ENCODE data around the gene PATL1. TPM values are rescaled to one million over a fixed set of nuclear protein-coding genes. Genes with fewer than 3 reads are reported as not detected.

Gene PATL1, protein sequence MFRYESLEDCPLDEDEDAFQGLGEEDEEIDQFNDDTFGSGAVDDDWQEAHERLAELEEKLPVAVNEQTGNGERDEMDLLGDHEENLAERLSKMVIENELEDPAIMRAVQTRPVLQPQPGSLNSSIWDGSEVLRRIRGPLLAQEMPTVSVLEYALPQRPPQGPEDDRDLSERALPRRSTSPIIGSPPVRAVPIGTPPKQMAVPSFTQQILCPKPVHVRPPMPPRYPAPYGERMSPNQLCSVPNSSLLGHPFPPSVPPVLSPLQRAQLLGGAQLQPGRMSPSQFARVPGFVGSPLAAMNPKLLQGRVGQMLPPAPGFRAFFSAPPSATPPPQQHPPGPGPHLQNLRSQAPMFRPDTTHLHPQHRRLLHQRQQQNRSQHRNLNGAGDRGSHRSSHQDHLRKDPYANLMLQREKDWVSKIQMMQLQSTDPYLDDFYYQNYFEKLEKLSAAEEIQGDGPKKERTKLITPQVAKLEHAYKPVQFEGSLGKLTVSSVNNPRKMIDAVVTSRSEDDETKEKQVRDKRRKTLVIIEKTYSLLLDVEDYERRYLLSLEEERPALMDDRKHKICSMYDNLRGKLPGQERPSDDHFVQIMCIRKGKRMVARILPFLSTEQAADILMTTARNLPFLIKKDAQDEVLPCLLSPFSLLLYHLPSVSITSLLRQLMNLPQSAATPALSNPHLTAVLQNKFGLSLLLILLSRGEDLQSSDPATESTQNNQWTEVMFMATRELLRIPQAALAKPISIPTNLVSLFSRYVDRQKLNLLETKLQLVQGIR
- total RNA-seq: 8.5 and 9.5 TPM in 2 replicates

GRCh38 chr11:59668950-59669610 lies at the start of gene PATL1:
Gene PATL1 (minus strand): TSS chr11:59669037. CDS start chr11:59668895, 142 bp downstream.

DNA sequence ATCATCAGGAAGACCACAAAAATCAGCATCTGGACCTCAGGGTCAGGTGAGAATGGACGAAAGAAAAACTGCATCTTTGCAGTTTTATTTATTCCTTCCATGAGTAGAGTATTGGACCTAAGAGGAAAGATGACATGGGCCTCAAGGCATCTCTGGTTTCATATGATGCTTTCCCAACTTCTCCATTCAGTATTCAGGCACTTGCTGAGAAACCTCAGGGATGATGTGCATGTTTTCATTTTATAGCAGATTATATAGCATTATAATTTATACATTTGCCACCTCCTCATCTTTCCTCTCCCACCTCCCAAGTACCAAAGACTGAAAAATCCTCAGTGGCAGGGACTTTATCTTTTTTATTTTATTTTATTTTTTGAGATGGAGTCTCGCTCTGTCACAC lies 44.9 kb upstream of the PATL1 start, which contains the start of gene OR10V1:
Gene OR10V1, minus strand, starts transcription at position 101 of the 400 bp plus-strand sequence. Its CDS starts 0 bp downstream, at position 101.

GRCh38 chr11:59615637-59616395 lies 53.0 kb downstream of the PATL1 start, which contains the start of gene OSBP:
Gene OSBP (minus strand): TSS chr11:59615774. CDS start chr11:59615664, 110 bp downstream.

Other genes starting within 250 kb of the PATL1 start
- not detected in 2 replicates for gene OR5A2, start 242.6 kb downstream of the PATL1 start, total RNA-seq
- gene OR5A1, start 232.6 kb downstream of the PATL1 start, total RNA-seq: not detected in 2 replicates
- not detected in 2 replicates for gene OR4D6, start 212.1 kb downstream of the PATL1 start, total RNA-seq
- not detected in 2 replicates for gene OR4D10, start 195.7 kb downstream of the PATL1 start, total RNA-seq
- gene OR4D11, start 165.5 kb downstream of the PATL1 start, total RNA-seq: not detected in 2 replicates
- not detected in 2 replicates for gene OR4D9, start 157.5 kb downstream of the PATL1 start, total RNA-seq
- 15.8 and 23.1 TPM in 2 replicates for gene OSBP, start 53.3 kb downstream of the PATL1 start, total RNA-seq
- not detected in 2 replicates for gene OR10V1, start 44.8 kb upstream of the PATL1 start, total RNA-seq
- 12.7 and 17.8 TPM in 2 replicates for gene STX3, start 86.3 kb upstream of the PATL1 start, total RNA-seq
- gene MRPL16, start 141.7 kb upstream of the PATL1 start, total RNA-seq: 59.7 and 66.8 TPM in 2 replicates
- not detected in 2 replicates for gene CBLIF, start 176.5 kb upstream of the PATL1 start, total RNA-seq
- 18.8 and 20.5 TPM in 2 replicates for gene TCN1, start 197.4 kb upstream of the PATL1 start, total RNA-seq
- not detected in 2 replicates for gene OOSP3, start 209.7 kb upstream of the PATL1 start, total RNA-seq

All from airway epithelial cell (primary cell).